MCF 10A (cell line): ENCODE data around the gene DLK1. TPM values are rescaled to one million over a fixed set of nuclear protein-coding genes. Genes with fewer than 3 reads are reported as not detected.

Experiments
- BruUV-seq: library from RNA; stranded (reverse); fragments of 400-500 nt; replicated peaks from 2 replicates; lab custom pipeline; 2021; lab: Mats Ljungman, UMichigan
- CTCF ChIA-PET: fragments of 300-600 bp; sonication (Branson Sonifier 250); formaldehyde crosslinking; extraction: SDS; loops from one replicate; lab custom pipeline; 2021; ENCODE audit warnings: antibody characterized with exemption, inconsistent platforms; lab: Yijun Ruan, JAX
- POLR2A ChIA-PET: fragments of 300-600, 350-650 bp; sonication (Branson Sonifier 250); formaldehyde crosslinking; extraction: SDS; loops from one replicate; lab custom pipeline; 2020; ENCODE audit warnings: antibody characterized with exemption, inconsistent platforms; lab: Yijun Ruan, JAX
- DNase-seq: peaks from one replicate; pipeline ENCODE4 v3.0.0-alpha.2; 2018; ENCODE audit not compliant: unreplicated experiment
- H3K27ac Mint-ChIP-seq: one replicate; pipeline ENCODE4 v1.8.0; 2022; ENCODE audit warnings: mild to moderate bottlenecking, low read depth, mixed read lengths; ENCODE audit not compliant: unreplicated experiment
- H3K27me3 Mint-ChIP-seq: one replicate; pipeline ENCODE4 v1.8.0; 2022; ENCODE audit warnings: mixed read lengths; ENCODE audit not compliant: insufficient read depth, unreplicated experiment
- H3K36me3 Mint-ChIP-seq: one replicate; pipeline ENCODE4 v1.8.0; 2022; ENCODE audit warnings: mild to moderate bottlenecking, moderate library complexity, mixed read lengths; ENCODE audit not compliant: insufficient read depth, unreplicated experiment
- H3K4me1 Mint-ChIP-seq: one replicate; pipeline ENCODE4 v1.8.0; 2022; ENCODE audit warnings: mixed read lengths; ENCODE audit not compliant: insufficient read depth, unreplicated experiment
- H3K4me3 Mint-ChIP-seq: one replicate; pipeline ENCODE4 v1.8.0; 2022; ENCODE audit warnings: mild to moderate bottlenecking, moderate library complexity, mixed read lengths; ENCODE audit not compliant: unreplicated experiment
- H3K9me3 Mint-ChIP-seq: one replicate; pipeline ENCODE4 v1.8.0; 2022; ENCODE audit warnings: mixed read lengths; ENCODE audit not compliant: unreplicated experiment
- intact Hi-C: fragments of 100-400 bp; cut with micrococcal nuclease; formaldehyde crosslinking; loops from 2 replicates; pipeline ENCODE4 v1.14.1; 2022
- total RNA-seq: library from RNA; stranded (reverse); gene quantifications from 2 replicates; pipeline ENCODE4 v1.2.3, GENCODE V29; 2022
- TF ChIP-seq, protein P1 (sequence below): fragments of 200-600 bp; IDR thresholded peaks from one replicate; pipeline ENCODE4 v1.8.0; 2022; ENCODE audit warnings: antibody characterized with exemption, mild to moderate bottlenecking; ENCODE audit not compliant: unreplicated experiment

DLK1 gene
- total RNA-seq, 1 experiment from 2014 or later: not detected

DNA sequence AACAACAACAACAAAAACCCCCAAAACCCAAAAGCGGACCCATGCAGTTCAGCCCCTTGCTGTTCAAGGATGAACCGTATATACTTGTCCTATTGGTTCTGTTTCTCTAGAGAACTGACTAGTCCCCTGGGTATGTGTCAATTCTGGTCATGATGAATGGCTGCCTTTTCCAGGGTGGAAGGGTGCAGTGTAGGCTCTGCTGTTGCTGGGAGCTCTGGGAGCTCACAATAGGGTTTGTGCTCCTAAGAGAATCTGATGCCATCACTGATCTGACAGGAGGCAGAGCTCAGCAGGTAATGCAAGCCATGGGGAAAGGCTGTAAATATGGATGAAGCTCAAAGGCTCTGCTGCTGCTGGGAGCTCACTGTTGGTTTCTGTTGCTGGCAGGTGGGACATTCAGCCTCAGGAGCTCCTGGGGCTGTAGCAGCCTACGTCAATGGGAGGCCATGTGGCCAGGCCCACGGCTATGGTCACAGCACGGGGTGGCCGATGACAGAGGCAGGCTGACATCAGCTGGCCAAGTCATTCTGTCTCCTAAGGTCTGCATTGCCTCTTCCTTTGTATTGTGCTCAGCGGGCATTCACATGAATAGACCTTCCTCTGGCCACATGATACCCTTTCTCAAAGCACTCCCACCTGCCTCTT is 37.9 kb downstream of the DLK1 start:
- TF ChIP-seq, protein P1, sequence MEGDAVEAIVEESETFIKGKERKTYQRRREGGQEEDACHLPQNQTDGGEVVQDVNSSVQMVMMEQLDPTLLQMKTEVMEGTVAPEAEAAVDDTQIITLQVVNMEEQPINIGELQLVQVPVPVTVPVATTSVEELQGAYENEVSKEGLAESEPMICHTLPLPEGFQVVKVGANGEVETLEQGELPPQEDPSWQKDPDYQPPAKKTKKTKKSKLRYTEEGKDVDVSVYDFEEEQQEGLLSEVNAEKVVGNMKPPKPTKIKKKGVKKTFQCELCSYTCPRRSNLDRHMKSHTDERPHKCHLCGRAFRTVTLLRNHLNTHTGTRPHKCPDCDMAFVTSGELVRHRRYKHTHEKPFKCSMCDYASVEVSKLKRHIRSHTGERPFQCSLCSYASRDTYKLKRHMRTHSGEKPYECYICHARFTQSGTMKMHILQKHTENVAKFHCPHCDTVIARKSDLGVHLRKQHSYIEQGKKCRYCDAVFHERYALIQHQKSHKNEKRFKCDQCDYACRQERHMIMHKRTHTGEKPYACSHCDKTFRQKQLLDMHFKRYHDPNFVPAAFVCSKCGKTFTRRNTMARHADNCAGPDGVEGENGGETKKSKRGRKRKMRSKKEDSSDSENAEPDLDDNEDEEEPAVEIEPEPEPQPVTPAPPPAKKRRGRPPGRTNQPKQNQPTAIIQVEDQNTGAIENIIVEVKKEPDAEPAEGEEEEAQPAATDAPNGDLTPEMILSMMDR: no peak
- intact Hi-C loops: no loop called here
- no TSS peak for BruUV-seq
- no peaks in the 10 kb centered on the region for H3K36me3 Mint-ChIP-seq
- ChIA-PET CTCF (interaction anchor here (0.6 kb wide), 1 partner anchor 461 kb away, joined by 3 read pairs; no protein-coding TSS in a partner anchor), POLR2A (no interaction called here)
- H3K27ac Mint-ChIP-seq: no peak overlapping the region
- no peaks in the 10 kb centered on the region for H3K9me3 Mint-ChIP-seq
- H3K4me3 Mint-ChIP-seq: no peak overlapping the region
- H3K27me3 Mint-ChIP-seq: peaks cover 16% of the 10 kb centered on the region
- H3K4me1 Mint-ChIP-seq: peaks cover 12% of the 10 kb centered on the region
- no peak for DNase-seq

DNA sequence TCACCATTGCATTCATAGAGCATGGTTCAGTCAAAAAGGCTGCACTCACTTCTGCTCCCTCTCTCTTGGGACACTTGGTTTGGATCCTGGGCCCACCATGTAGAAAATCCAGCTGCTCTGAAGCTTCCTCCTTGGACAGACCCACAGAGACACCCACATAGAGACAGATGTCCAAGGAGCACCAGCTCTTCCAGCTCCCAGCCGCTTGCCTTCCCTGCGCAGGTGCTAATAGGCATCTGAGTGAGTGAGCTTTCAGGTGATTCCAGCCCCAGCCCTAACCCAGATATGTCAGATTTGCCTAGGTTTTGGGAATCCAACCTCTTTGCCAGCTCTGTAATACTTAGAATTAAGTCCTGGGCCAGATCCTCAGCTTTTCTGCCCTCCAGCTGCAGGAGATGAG is 38.6 kb downstream of the DLK1 start:
- BruUV-seq: no TSS peak
- Mint-ChIP-seq H3K27ac (no peak overlapping the region), H3K27me3 (peaks cover 19% of the 10 kb centered on the region)

DNA sequence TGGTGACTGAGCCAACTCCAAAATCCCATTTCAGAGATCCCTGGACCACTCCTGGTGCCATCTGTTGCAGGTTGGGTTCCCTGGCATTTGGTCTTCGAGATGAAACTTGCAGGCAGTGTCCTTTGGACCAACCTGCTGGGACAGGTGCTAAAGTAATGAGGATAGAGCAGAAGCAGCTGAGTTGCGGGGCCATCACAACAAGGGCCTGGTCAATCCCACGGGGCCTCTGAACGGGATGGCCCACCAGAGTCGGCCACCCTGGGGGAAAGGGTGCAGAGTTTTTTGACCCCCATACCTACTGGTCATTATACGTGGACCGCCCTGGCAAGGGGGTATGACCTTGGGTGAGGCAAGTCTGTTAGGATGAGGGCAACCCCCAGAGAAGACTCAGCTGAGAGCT is 39.3 kb downstream of the DLK1 start:
- H3K27ac Mint-ChIP-seq: no peak overlapping the region
- BruUV-seq: no TSS peak
- no peak for DNase-seq
- H3K4me3 Mint-ChIP-seq: no peak overlapping the region
- peaks cover 26% of the 10 kb centered on the region for H3K27me3 Mint-ChIP-seq
- ChIA-PET CTCF (no interaction called here), POLR2A (no interaction called here)
- peaks cover 7% of the 10 kb centered on the region for H3K9me3 Mint-ChIP-seq
- intact Hi-C loops: no loop called here
- no peaks in the 10 kb centered on the region for H3K36me3 Mint-ChIP-seq
- TF ChIP-seq, protein P1: no peak
- peaks cover 12% of the 10 kb centered on the region for H3K4me1 Mint-ChIP-seq

More for the DNA sequence above, 38.6 kb downstream of the DLK1 start:
- ChIA-PET POLR2A (no interaction called here), CTCF (interaction anchor here (0.6 kb wide), 1 partner anchor 461 kb away, joined by 3 read pairs; no protein-coding TSS in a partner anchor)
- intact Hi-C loops: no loop called here
- Mint-ChIP-seq H3K9me3 (peaks cover 1% of the 10 kb centered on the region), H3K36me3 (no peaks in the 10 kb centered on the region), H3K4me1 (peaks cover 12% of the 10 kb centered on the region), H3K4me3 (no peak overlapping the region)
- TF ChIP-seq, protein P1: no peak
- no peak for DNase-seq

DNA sequence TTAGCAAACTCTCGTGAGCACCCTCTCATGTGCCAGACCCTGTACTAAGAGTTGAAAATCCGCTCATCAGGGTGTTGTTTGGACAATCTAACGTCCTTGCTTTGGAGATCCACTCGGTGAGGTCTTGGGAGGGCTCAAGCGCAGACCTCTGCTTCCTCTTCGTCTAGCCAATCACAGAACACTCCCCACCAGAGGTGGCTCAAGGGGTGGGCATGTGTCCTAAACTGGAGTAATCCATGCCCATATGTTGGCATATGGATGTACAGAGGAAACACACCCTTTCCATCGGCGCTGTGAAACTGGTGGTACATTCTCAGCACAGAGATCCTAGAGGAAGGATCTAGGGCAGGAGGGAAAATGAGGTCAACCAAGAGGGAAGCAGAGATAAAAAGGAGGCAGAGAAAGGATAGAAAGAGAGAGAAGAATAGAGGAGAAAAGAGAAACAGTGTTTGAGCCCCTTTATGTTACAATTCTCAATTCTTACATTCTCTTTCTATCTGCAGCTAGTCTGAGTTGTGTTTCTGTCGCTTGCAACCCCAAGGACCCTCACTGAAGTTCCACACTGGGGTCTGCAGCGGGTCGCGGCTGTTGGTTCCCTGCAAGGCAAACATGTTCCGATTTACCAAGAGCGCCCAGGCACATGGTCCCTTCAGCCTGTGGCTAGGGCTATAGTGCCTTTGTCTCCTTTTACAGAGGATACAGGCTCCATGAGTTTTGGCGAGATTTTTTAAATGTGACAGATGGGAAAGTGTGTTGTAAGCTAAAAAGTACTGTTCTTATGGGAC is 40.5 kb downstream of the DLK1 start:
- H3K27me3 Mint-ChIP-seq: peaks cover 36% of the 10 kb centered on the region
- TF ChIP-seq, protein P1: no peak
- H3K4me1 Mint-ChIP-seq: peaks cover 2% of the 10 kb centered on the region
- CTCF ChIA-PET: no interaction called here
- peaks cover 15% of the 10 kb centered on the region for H3K9me3 Mint-ChIP-seq
- H3K36me3 Mint-ChIP-seq: no peaks in the 10 kb centered on the region
- POLR2A ChIA-PET: no interaction called here
- DNase-seq: no peak
- BruUV-seq: no TSS peak
- H3K27ac Mint-ChIP-seq: no peak overlapping the region
- H3K4me3 Mint-ChIP-seq: no peak overlapping the region
- intact Hi-C loops: no loop called here
